Stimulated activated CD8-positive, alpha-beta memory T cell treated with anti-CD3 and anti-CD28 coated beads, Interleukin-12 subunit alpha, Interleukin-12 subunit beta, amount 100 ng/mL, for 1 hour (primary cell): ENCODE results near the gene FBH1.
"Not testable (repeated sequence)": the region's sequence is repeated elsewhere in the genome, so short reads cannot be mapped to it uniquely, and the experiment has no call there.

ENCODE experiments used
- DNase-seq: peaks from one replicate; pipeline ENCODE4 v3.0.0-alpha.2; 2020; ENCODE audit warnings: low read depth

Gene FBH1

GRCh38 chr10:5960070-5960972, 70.3 kb downstream of the FBH1 start:
- no peak for DNase-seq

GRCh38 chr10:5960973-5961275, 70.9 kb downstream of the FBH1 start:
- not testable (repeated sequence) for DNase-seq

GRCh38 chr10:5961405-5962100, 71.5 kb downstream of the FBH1 start:
- DNase-seq: no peak

GRCh38 chr10:5962358-5962940, 72.4 kb downstream of the FBH1 start:
- DNase-seq: not testable (repeated sequence)

GRCh38 chr10:5963071-5963470, 73.0 kb downstream of the FBH1 start:
- no peak for DNase-seq

- DNase-seq: no peak
Measured at GRCh38 chr10:5963591-5963990, 73.5 kb downstream of the FBH1 start.

- DNase-seq: no peak
Measured at GRCh38 chr10:5964736-5965135, 74.7 kb downstream of the FBH1 start.

- no peak for DNase-seq
Measured at GRCh38 chr10:5965266-5965665, 75.2 kb downstream of the FBH1 start.

GRCh38 chr10:5968037-5968680, 78.1 kb downstream of the FBH1 start:
- DNase-seq: no peak

GRCh38 chr10:5968681-5969453, 78.8 kb downstream of the FBH1 start:
- DNase-seq: no peak

GRCh38 chr10:5970066-5970465, 80.0 kb downstream of the FBH1 start:
- DNase-seq: no peak

GRCh38 chr10:5970527-5970926, 80.5 kb downstream of the FBH1 start:
- DNase-seq: no peak

- no peak for DNase-seq
Measured at GRCh38 chr10:5971315-5971832, 81.3 kb downstream of the FBH1 start.

GRCh38 chr10:5971886-5972285, 81.8 kb downstream of the FBH1 start:
- DNase-seq: no peak

- DNase-seq: no peak
Measured at GRCh38 chr10:5973069-5973468, 83.0 kb downstream of the FBH1 start.

GRCh38 chr10:5975641-5976473, 85.8 kb downstream of the FBH1 start:
- DNase-seq: no peak

GRCh38 chr10:5976512-5977470, 86.7 kb downstream of the FBH1 start:
- DNase-seq: no peak

GRCh38 chr10:5977471-5978229, 87.6 kb downstream of the FBH1 start, which contains the start of gene IL15RA:
Gene IL15RA (minus strand): TSS chr10:5977543. CDS start chr10:5977492, 51 bp downstream.
- peak; percentile 77 for DNase-seq

GRCh38 chr10:5978230-5978489, 88.1 kb downstream of the FBH1 start:
- no peak for DNase-seq
